ENCODE measurements around the gene RAB3IP.

GRCh38 chr12:69756088-69756755 lies 17.6 kb downstream of the RAB3IP start:
- TF ChIP-seq CTCF (IDR thresholded peaks at IDR 0.05; ENCODE audit: low read length) (no peak), EZH2 (optimal IDR thresholded peaks at IDR 0.05; ENCODE audit: low read depth, low read length) (no peak)

Data from MM.1S (cell line).